Measurements from ENCODE around the gene SLX9. TPM values are rescaled to one million over a fixed set of nuclear protein-coding genes. Genes with fewer than 3 reads are reported as not detected.
A peak's percentile ranks its signal among the peaks of the same experiment; 100 is the strongest.
"Not testable (repeated sequence)": the region's sequence is repeated elsewhere in the genome, so short reads cannot be mapped to it uniquely, and the experiment has no call there.

The SLX9 gene
- total RNA-seq, 6 experiments from 2014 or later, result 27.7 to 34.7 (median 31.5) TPM

DNA sequence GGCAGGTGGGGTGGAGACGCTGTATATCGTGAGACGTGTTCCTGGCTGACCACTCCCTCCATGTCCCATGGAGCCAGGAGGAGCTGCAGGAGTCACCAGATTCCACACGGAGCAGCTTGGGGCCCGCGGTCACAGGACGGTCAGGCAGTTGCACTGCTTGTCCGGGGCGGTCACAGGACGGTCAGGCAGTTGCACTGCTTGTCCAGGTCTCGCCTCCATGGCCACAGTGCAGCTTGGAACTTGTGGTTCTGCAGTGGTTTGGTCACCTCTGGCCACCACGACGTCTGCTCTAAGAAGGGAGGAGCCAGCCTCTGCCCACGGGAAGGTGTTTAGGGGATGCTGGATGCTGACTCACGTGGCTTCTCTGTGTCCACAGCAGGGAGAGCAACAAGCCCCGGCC lies 33.0 kb downstream of the SLX9 start:
- H3K4me1 Mint-ChIP-seq (ENCODE audit: low read depth), result peaks cover 12% of the 10 kb centered on the region
- peaks cover 18% of the 10 kb centered on the region for H3K36me3 Mint-ChIP-seq (ENCODE audit: low read depth)
- no peak for DNase-seq
- H3K9me3 Mint-ChIP-seq, result no peaks in the 10 kb centered on the region
- TF ChIP-seq, protein P1, sequence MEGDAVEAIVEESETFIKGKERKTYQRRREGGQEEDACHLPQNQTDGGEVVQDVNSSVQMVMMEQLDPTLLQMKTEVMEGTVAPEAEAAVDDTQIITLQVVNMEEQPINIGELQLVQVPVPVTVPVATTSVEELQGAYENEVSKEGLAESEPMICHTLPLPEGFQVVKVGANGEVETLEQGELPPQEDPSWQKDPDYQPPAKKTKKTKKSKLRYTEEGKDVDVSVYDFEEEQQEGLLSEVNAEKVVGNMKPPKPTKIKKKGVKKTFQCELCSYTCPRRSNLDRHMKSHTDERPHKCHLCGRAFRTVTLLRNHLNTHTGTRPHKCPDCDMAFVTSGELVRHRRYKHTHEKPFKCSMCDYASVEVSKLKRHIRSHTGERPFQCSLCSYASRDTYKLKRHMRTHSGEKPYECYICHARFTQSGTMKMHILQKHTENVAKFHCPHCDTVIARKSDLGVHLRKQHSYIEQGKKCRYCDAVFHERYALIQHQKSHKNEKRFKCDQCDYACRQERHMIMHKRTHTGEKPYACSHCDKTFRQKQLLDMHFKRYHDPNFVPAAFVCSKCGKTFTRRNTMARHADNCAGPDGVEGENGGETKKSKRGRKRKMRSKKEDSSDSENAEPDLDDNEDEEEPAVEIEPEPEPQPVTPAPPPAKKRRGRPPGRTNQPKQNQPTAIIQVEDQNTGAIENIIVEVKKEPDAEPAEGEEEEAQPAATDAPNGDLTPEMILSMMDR (IDR thresholded peaks at IDR 0.05), result no peak
- no peak overlapping the region for H3K4me3 Mint-ChIP-seq
- no peaks in the 10 kb centered on the region for H3K27me3 Mint-ChIP-seq (ENCODE audit: insufficient read depth)
- no peak overlapping the region for H3K27ac Mint-ChIP-seq

DNA sequence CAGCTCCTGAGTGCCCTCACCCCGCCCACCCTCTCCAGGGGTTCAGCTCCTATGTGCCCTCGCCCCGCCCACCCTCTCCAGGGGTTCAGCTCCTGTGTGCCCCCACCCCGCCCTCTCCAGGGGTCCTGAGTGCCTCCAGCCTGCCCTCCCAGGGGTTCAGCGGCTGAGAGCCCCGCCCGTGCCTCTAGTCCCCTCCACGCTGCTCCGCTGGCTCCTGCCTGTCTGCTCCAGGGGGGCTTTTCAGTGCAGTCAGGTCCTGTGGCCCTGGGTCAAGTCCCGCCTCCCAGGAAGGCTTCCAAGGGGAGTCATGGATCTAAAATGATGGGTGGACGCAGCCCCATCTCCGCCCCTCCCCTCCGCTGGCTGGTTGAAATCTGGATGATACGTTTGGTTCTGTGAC lies 33.8 kb downstream of the SLX9 start:
- no peaks in the 10 kb centered on the region for H3K9me3 Mint-ChIP-seq
- H3K27ac Mint-ChIP-seq, result no peak overlapping the region
- no peak overlapping the region for H3K4me3 Mint-ChIP-seq
- TF ChIP-seq, protein P1 (IDR thresholded peaks at IDR 0.05), result no peak
- no peak for DNase-seq
- H3K4me1 Mint-ChIP-seq (ENCODE audit: low read depth), result peaks cover 12% of the 10 kb centered on the region
- H3K36me3 Mint-ChIP-seq (ENCODE audit: low read depth), result peaks cover 18% of the 10 kb centered on the region
- no peaks in the 10 kb centered on the region for H3K27me3 Mint-ChIP-seq (ENCODE audit: insufficient read depth)

DNA sequence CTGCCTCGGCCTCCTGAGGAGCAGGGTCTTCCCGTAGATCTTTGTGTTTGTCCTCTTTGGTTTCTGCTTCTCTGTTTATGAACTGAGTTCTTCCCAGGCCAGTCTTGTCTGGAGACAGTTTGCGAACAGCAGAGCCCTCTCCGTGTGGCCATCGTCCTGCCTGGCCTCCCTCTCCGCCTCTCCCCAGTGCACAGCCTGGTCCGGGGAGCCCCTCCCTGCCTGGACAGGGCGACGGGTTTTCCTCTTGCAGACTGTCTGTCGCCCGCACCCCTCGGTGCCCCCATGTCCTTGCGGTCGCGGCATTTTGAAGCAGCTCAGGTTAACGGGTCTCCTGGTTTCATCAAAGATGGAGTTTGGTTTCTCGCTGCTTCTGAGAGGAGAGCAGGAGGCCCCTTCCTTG lies 34.8 kb downstream of the SLX9 start:
- no peaks in the 10 kb centered on the region; the same call in 1 of the 2 replicates for H3K27me3 Mint-ChIP-seq (ENCODE audit: insufficient read depth)
- H3K27ac Mint-ChIP-seq, result no peak overlapping the region
- peaks cover 7% of the 10 kb centered on the region for H3K4me1 Mint-ChIP-seq (ENCODE audit: low read depth)
- H3K4me3 Mint-ChIP-seq, result no peak overlapping the region
- DNase-seq, result no peak
- no peaks in the 10 kb centered on the region for H3K9me3 Mint-ChIP-seq
- TF ChIP-seq, protein P1 (IDR thresholded peaks at IDR 0.05), result no peak
- peaks cover 13% of the 10 kb centered on the region for H3K36me3 Mint-ChIP-seq (ENCODE audit: low read depth)

DNA sequence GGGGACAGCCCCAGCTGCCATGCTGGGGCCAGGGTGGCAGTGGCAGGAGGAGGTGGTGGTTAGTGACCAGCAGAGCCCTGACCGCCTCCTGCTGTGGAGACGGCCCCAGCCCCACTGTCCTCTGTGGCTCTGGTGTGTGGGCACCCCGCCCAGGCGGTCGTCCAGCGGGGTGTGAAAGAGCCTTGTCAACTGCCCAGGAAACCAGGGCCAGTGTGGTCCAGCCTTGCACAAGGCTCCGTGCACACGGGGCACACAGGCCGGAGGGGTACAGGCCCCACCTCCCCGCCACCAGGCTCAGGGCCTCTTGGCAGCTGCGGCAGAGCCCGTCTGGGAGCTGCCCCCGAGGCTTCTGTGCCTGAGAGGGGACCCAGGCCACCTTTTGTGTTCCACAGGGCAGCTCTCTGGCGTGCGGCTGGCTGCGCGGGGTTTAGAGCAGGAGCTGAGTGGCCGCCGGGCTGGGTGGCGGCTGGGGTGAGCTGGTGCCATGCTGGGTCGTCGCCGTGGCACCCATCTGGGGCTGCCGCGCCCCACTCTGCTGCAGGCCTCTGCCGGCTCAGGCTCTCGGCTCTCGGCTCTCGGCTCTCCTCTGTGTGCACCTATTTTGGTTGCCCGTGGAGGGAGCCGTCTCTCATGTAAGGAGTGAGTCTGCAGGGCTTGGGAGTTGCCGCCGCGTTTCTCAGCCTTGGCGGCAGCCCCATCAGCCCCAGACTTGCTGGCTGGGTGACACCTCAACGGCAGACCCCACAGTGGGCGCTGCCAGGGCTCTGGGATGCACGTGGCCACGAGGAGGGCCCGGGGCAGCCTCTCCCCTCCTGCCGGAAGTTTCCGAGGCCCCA lies 36.1 kb downstream of the SLX9 start:
- H3K4me3 Mint-ChIP-seq, result no peak overlapping the region
- H3K4me1 Mint-ChIP-seq (ENCODE audit: low read depth), result no peaks in the 10 kb centered on the region
- peaks cover 7% of the 10 kb centered on the region for H3K36me3 Mint-ChIP-seq (ENCODE audit: low read depth)
- H3K27ac Mint-ChIP-seq, result no peak overlapping the region
- TF ChIP-seq, protein P1 (IDR thresholded peaks at IDR 0.05), result no peak
- no peak for DNase-seq
- H3K27me3 Mint-ChIP-seq (ENCODE audit: insufficient read depth), result no peaks in the 10 kb centered on the region; the same call in none of the 2 replicates
- no peaks in the 10 kb centered on the region for H3K9me3 Mint-ChIP-seq

DNA sequence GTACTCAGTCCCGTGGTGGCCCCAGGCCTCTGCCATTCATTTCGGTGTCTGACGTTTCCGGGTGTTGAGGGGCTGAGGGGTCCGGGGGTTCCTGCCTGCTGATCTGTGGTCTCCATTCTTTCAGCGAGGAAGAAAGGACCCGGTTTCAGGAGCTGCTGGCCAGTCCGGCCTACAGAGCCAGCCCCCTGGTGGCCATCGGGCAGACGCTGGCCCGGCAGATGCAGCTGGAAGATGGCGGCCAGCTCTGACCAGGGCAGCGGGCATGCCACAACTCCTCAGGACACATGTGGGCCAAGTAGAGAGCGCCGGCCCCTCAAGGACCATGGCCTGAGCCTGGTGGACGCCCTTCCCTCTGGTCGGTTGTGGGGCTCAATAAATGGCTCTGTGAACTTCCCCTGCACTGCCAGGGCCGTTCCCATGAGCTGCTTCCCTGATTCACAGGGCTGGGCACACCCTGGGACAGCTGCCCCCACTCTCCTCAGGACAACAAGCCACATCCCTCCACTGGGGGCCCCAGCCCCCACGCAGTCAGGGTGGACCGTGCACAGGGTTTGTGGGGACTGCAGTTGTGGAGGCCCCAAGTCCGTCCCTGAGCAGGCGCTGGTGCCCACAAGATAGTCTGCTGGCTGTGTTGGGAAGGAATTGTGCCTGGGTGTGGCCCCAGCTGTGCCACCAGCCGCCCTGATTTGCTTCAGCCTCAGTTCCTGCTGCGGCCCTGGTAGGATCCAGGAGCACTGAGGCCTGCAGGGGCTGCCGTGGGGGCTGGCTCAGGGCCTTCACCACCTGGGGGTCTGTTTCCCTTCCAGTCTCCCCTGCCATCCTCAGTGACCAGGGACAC lies 36.9 kb downstream of the SLX9 start:
- H3K4me1 Mint-ChIP-seq (ENCODE audit: low read depth); H3K4me3 Mint-ChIP-seq; H3K27ac Mint-ChIP-seq; H3K27me3 Mint-ChIP-seq (ENCODE audit: insufficient read depth); H3K9me3 Mint-ChIP-seq; DNase-seq; H3K36me3 Mint-ChIP-seq (ENCODE audit: low read depth): not testable (repeated sequence)
- TF ChIP-seq, protein P1 (IDR thresholded peaks at IDR 0.05), result peak; percentile 66

All from HFFc6 (cell line).